ENCODE data around the gene SHFL.
A peak's percentile ranks its signal among the peaks of the same experiment; 100 is the strongest.

The SHFL gene

DNA sequence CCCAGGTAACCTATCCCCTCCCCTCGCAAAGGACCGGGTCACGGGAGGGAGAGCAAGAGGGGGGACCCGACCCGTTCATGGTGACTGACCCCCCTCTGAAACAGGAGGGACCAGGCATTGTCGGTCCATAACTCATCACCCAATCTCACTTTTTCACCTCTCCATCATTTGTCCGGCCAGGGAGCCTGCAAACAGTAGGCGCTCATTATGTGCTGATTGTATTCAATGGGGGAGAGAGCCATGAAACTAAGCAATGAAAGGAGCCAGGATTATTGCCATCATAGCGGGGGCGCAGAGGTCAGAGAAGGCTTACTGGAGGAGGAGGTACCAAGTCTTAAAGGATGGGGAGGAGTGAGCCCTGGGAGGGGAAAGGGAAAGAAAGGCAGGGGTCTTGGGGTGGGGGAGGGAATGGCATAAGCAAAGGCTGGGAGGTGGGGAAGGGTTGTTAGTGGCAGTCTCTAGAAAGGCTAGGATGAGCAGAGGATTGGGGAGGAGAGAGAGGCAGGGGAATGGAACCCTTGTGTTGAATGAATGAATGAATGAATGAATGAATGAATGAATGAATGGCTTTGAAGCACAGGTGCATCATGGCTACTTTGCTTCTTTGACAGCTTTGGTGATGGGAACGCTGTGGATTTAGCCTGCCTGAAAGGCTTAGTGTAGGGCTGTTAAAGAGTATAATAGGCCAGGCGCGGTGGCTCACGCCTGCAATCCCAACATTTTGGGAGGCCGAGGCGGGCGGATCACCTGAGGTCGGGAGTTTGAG is 1.4 kb downstream of the SHFL start:
- DNase-seq (ENCODE audit: low spot score) = no peak

DNA sequence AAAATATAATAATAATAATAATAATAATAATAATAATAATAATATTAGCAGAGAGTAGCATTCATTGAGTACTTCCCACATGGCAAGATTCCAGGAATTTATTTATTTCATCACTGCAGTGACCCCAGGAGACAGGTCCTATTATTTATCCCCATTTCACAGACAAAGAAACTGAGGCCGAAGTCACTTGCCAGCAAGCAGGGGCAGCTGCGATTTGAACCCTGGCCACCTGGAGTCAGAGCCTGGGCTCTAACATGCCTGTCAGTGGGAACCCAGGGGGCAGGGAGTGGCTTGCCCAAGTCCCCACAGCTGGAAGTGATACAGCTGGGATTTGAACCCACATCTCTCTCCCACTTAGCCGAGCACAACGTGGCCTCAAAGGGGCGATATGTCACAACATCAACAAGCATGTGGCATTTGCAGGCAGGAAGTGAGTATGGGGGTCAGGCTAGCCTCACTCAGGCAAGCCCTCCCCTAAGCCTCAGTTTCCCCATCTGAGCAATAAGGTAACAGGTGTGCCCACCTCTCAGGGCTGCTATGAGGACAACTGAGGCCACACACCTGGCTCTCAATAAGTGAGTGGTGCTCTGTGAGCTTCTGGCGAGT is 2.9 kb downstream of the SHFL start:
- no peak for DNase-seq (ENCODE audit: low spot score)

- no peak for DNase-seq (ENCODE audit: low spot score)
These were observed 3.8 kb downstream of the SHFL start for GRCh38 chr19:10089801-10090375.

- DNase-seq (ENCODE audit: low spot score) = no peak
These were observed 5.2 kb downstream of the SHFL start for GRCh38 chr19:10091370-10091687.

DNA sequence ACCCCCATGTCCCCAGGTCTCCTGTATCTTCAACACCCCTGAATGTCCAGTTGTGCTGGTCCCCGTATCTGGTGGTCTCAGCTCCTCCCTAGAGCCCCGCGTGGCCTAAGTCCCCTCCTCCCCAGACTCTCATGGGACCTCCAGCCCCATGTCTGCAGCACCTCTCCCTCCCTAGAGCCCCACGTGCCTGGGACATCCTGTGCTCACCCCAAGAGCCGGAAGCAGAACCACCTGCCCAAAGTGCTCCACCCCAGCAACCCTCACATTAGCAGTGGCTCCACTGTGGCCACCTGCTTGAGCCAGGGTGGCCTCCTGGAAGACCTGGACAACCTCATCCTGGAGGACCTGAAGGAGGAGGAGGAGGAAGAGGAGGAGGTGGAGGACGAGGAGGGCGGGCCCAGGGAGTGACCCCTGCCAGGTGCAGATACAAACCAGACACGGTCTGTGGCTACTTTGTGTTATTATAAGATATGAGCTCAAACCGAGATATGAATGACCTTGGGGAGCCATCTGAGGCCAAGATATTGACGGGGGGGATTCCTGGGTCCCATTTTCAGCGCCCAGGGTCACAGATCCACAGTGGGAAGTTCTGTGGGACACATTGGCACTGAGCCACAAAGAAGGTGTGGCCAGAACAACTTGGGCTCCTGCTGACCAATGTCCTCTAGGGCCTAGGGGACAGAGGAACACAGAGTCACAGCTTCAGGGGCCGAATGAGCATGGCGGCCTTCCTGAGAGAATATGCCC is 6.0 kb downstream of the SHFL start:
- no peak for DNase-seq (ENCODE audit: low spot score)

- no peak for DNase-seq (ENCODE audit: low spot score)
These were observed 6.7 kb downstream of the SHFL start for GRCh38 chr19:10092648-10093294.

- no peak for DNase-seq (ENCODE audit: low spot score)
These were observed 7.4 kb downstream of the SHFL start for GRCh38 chr19:10093295-10094186.

DNA sequence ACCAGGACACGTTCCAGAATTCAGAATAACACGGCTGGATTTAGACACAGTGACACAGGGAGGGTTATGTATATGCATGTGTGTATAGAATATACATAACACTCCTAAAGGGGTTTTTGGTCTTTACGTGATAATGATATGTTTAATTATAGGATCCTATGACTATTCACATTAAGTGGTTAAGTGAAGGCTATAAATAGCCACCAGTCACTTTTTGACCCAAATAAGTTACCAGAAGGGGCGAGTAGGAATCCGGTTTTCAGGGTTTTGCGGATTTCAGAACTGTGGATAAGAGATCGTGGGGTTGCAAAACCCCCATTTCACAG is 9.5 kb downstream of the SHFL start:
- no peak for DNase-seq (ENCODE audit: low spot score)

DNA sequence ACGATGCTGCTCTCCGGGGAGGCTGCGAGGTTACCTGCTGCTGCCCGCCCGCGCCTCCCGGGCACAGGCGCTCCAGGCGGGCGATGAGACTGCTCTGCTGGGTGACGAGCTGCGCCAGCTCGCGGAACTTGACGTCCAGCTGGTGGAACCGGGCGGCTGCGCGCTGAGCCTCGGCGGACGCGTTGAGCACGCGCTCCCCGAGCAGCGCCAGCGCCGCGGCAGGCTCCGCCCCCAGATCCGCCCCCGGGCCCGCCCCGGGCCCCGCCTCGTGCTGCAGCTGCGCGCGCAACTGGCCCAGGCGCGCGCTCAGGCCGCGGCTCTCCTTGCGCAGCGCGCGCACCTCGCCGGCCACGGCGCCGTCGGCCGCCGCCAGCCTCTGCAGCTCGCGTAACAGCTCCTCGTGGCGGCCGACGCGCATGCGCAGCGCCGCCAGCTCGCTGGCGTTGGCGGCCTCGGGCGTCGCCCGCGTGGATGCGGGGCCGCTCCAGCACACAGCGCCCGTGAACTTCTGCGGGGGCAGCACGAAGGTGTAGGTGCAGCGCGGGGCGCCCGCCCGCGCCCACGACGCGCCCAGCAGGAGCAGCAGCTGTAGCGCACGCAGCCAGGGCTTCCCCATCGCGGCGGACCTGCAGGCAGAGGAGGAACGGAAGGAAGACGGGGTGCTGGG is 10.0 kb downstream of the SHFL start:
- peak; percentile 61 for DNase-seq (ENCODE audit: low spot score)

DNA sequence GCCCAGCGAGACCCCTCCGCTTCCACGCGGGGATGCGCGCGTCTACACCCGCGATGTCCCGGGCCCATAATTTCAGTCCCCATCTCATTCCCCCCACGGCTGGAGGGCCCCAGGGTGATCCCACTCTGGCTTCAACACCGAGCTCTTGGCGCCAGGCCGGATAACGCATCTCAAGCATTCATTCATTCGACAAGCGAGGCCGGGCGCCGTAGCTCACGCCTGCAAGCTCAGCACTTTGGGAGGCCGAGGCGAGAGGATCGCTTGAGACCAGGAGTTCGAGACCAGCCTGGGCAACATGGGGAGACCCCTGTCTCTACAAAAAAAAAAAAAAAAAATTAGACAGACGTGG is 10.5 kb downstream of the SHFL start:
- no peak for DNase-seq (ENCODE audit: low spot score)

GRCh38 chr19:10100163-10100785 is 14.2 kb downstream of the SHFL start:
- DNase-seq (ENCODE audit: low spot score) = no peak

DNA sequence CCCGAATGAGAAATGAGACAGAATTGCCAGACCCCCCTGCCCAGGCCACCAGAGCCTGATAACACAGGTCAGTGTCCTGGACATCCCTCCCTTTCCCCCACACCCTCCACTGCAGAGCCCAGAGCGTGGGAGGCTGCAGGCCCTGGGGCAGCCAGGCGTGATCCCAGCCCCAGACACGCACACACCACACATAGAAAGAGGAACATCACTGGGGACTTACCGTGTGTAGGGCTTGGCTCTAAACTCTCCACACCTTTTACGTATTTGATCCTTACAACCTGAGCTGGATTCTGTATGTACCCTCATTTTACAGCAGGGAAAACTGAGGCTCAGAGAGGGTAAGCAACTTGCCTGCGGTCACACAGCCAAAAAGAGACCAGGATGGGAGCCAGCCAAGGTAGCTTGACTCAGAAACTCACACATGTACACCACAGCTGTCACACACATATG is 16.7 kb downstream of the SHFL start:
- DNase-seq (ENCODE audit: low spot score) = no peak

- no peak for DNase-seq (ENCODE audit: low spot score)
These were observed 18.0 kb downstream of the SHFL start for GRCh38 chr19:10104130-10104513.

DNA sequence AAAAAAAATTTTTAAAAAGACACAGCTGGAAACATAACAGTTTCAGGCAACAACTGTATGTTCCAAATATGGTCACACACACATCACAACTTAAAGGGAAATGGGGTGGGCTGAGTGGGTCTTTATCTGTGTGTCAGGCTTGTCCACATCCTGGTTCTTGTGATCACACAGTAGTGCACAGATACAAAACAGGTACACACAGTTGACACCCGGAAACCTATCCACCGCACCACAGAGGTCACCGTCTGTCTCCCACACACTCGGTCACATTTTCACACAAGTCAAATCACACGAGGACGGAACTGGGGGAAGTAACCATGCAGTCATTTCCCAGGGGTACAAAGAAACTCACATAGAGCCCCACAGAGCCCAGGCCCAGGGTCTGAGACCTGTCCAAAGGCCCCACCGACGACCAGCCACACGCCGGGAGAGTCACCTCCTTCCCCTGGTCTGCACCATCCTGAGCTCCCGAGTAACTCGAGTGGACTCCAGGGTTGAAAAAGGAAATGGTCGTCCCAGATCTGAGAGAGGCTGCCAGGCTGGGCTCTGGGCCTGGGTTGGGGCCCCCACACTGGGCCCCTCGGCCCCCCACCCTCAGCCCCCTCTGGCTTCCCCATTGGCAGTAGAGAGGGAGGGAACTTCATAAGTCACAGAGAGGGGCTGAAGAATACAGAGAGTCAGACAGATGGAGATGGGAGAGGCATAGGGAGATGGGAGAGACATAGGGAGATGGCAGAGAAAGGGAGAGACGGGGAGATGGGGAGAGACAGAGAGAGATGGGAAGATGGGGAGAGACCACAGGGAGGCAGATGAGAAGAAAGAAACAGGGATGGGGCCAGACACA is 18.8 kb downstream of the SHFL start:
- DNase-seq (ENCODE audit: low spot score) = no peak

DNA sequence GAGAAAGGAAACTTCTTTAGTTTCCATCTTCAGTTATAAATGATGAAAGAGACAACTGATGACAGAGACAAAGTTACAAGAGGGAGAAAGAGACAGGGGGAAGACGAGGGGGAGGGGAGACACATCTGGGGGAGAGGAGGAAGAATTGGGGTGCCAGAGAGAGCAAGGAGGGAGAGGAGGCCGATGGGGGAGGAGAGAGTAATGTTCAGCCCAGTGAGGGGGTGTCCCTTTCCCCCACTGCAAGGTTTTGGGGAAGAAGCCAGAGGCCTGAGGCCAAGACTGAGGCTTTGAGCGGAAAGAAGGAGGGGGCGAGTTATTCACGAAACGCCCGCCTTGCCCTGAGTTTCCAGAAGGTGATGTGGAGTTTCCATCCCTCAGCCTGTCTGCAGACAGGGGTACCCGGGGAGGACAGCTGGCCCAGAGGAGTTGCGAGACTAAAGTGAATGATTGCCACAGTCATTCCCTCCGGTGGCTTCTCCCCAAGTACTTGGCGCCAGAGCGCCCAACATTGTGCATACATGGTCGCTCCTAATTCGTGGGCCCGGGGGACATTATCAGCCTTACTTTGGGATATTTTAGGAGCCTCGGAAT is 19.5 kb downstream of the SHFL start:
- no peak for DNase-seq (ENCODE audit: low spot score)

- peak; percentile 99 for DNase-seq (ENCODE audit: low spot score)
These were observed 20.2 kb downstream of the SHFL start, which contains the start of gene PPAN for GRCh38 chr19:10106100-10106936. PPAN (plus strand) TSS chr19:10106362; CDS start chr19:10106395, 33 bp downstream.

DNA sequence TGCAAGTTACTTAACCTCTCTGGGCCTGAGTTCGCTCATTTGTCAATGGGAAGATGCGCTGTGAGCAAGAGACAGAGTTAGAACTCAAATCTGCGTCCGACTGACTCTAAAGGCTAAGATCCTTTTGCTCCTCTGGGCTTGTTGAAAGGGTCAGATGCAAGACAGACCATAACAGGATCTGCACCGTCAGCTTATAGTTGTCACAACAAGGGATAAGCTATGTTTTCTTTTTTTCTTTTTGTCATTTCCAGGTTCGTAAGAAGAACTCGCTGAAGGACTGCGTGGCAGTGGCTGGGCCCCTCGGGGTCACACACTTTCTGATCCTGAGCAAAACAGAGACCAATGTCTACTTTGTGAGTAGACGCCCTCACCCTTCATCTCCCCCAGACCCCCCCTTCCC is 21.1 kb downstream of the SHFL start:
- no peak for DNase-seq (ENCODE audit: low spot score)

GRCh38 chr19:10107817-10108367 is 21.8 kb downstream of the SHFL start:
- no peak for DNase-seq (ENCODE audit: low spot score)
